ENCODE data around the gene P3H2.

GRCh38 chr3:190159902-190160435, 39.3 kb upstream of the P3H2 start:
- TF ChIP-seq, protein P1, sequence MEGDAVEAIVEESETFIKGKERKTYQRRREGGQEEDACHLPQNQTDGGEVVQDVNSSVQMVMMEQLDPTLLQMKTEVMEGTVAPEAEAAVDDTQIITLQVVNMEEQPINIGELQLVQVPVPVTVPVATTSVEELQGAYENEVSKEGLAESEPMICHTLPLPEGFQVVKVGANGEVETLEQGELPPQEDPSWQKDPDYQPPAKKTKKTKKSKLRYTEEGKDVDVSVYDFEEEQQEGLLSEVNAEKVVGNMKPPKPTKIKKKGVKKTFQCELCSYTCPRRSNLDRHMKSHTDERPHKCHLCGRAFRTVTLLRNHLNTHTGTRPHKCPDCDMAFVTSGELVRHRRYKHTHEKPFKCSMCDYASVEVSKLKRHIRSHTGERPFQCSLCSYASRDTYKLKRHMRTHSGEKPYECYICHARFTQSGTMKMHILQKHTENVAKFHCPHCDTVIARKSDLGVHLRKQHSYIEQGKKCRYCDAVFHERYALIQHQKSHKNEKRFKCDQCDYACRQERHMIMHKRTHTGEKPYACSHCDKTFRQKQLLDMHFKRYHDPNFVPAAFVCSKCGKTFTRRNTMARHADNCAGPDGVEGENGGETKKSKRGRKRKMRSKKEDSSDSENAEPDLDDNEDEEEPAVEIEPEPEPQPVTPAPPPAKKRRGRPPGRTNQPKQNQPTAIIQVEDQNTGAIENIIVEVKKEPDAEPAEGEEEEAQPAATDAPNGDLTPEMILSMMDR (IDR thresholded peaks at IDR 0.05) = no peak
- TF ChIP-seq POLR2A (IDR thresholded peaks at IDR 0.05) = no peak

Measured in stomach (tissue), 4 donors.